Ovary (tissue), 3 donors: ENCODE results near the gene ZNF850.
A peak's percentile ranks its signal among the peaks of the same experiment; 100 is the strongest.

ENCODE experiments used
- POLR2A ChIP-seq: fragments of 450-650 bp; IDR thresholded peaks from one replicate; pipeline ENCODE4 v1.6.1; 2017; ENCODE audit warnings: antibody characterized with exemption, mild to moderate bottlenecking, moderate library complexity
- TF ChIP-seq, protein P1 (sequence below), 3 donors: fragments of 450-650 bp in 2 of 3; fragments of 200-600 bp in 1 of 3; IDR thresholded peaks; one replicate each; pipeline versions ENCODE4 v1.5.1 to v1.8.0; 2016 to 2022; ENCODE audit warnings: antibody characterized with exemption in 3 of 3, mild to moderate bottlenecking in 1 of 3
- donor health status: DM: no; HTN: no; CAD: no.

DNA sequence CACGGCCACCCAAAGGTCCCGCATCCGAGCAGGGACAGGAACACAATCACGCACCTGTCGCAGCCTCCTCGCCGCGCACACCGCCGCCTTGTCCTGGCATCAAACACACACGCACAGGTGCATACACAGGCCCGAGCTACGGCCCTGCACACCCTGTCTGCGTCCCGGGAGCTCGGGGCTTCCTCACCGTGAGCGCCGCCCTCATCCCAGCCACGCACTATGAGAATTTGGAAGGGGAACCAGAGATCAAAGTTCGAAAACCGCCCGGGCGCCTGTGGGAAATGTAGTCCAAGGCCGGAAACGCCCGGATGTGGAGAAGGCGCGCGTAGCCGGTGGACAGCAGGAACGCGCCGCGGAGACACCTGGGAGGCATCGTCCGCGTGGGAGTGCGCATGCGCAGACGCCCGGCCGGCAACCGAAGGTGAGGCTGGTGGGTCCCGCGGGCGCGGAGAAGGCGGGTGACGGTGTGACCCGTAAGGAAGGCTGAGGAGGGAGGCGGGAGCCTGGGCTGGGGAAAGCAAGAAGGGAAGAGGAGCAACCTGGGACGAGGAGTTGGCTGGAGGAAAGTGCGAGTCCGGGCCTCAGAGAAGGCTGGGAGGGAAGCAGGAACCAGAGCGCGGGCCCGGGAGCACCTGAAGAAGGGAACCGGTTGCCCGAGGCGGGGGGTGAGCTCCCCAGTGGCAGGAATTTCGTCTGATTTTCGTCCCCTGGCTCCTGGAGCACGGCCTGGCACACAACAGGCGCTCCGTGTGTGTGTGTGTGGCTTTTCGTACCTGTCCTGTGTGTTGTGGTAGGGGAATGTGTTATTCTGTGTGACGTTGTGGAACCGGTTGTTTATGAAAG is 85.2 kb downstream of the ZNF850 start, which contains the start of gene ZNF567:
- TF ChIP-seq, protein P1, sequence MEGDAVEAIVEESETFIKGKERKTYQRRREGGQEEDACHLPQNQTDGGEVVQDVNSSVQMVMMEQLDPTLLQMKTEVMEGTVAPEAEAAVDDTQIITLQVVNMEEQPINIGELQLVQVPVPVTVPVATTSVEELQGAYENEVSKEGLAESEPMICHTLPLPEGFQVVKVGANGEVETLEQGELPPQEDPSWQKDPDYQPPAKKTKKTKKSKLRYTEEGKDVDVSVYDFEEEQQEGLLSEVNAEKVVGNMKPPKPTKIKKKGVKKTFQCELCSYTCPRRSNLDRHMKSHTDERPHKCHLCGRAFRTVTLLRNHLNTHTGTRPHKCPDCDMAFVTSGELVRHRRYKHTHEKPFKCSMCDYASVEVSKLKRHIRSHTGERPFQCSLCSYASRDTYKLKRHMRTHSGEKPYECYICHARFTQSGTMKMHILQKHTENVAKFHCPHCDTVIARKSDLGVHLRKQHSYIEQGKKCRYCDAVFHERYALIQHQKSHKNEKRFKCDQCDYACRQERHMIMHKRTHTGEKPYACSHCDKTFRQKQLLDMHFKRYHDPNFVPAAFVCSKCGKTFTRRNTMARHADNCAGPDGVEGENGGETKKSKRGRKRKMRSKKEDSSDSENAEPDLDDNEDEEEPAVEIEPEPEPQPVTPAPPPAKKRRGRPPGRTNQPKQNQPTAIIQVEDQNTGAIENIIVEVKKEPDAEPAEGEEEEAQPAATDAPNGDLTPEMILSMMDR (IDR thresholded peaks at IDR 0.05), result no peak
- peak; percentile 31 for TF ChIP-seq POLR2A
